Motor neuron (in vitro differentiated cells): ENCODE data around the gene CARMIL3. TPM values are rescaled to one million over a fixed set of nuclear protein-coding genes. Genes with fewer than 3 reads are reported as not detected.

ENCODE experiments used
- ATAC-seq, 8 experiments: fragments of 200-7000 bp; cut with Tn5 transposase; replicated peaks in 6 of 8; 2 replicates each; pipeline ENCODE4 v1.8.0; 2021; ENCODE audit warnings: mild to moderate bottlenecking in 8 of 8, moderate library complexity in 8 of 8
- H3K27ac ChIP-seq, 2 donors: fragments of 250-450 bp; sonication (Bioruptor Pico); 2 replicates each; pipeline ENCODE4 v1.9.0; 2021; ENCODE audit warnings: antibody characterized with exemption in 2 of 2, mild to moderate bottlenecking in 2 of 2, moderate library complexity in 1 of 2
- H3K4me1 ChIP-seq, 2 donors: fragments of 250-450 bp; sonication (Bioruptor Pico); replicated peaks in 1 of 2; 2 replicates each; pipeline ENCODE4 v1.6.1; 2021; ENCODE audit warnings: antibody characterized with exemption in 2 of 2, mild to moderate bottlenecking in 2 of 2, moderate library complexity in 1 of 2
- H3K4me3 ChIP-seq, 5 donors: fragments of 250-450 bp; sonication (Bioruptor Pico); 2 replicates each; pipeline ENCODE4 v1.9.0; 2021; ENCODE audit warnings: antibody characterized with exemption in 5 of 5, mild to moderate bottlenecking in 5 of 5, moderate library complexity in 4 of 5
- WGBS, 10 experiments: fragments of 450-650 bp; shearing (Covaris generic); methylation state at CpG; one replicate each; pipeline ENCODE4 v1.0.0; 2022; 5-methylcytosine and 5-hydroxymethylcytosine counted together
- in situ Hi-C, 9 experiments: fragments of 400-800 bp; cut with MboI; loops; one replicate each; pipeline ENCODE4 v1.15.0; 2021; ENCODE audit warnings: low sequenced_read_pairs in 9 of 9, low pct_unique_long_range_greater_than_20kb in 2 of 9; ENCODE audit not compliant: unreplicated experiment in 9 of 9
- total RNA-seq, 8 experiments: library from RNA; unstranded; fragments of 300-600 nt; gene quantifications; 2 replicates each; pipeline versions ENCODE4 v1.2.3 to v1.2.4, GENCODE V29; 2022

CARMIL3 gene
- total RNA-seq, 8 experiments from 2014 or later = 3.7 to 44.7 (median 25.6) TPM

DNA sequence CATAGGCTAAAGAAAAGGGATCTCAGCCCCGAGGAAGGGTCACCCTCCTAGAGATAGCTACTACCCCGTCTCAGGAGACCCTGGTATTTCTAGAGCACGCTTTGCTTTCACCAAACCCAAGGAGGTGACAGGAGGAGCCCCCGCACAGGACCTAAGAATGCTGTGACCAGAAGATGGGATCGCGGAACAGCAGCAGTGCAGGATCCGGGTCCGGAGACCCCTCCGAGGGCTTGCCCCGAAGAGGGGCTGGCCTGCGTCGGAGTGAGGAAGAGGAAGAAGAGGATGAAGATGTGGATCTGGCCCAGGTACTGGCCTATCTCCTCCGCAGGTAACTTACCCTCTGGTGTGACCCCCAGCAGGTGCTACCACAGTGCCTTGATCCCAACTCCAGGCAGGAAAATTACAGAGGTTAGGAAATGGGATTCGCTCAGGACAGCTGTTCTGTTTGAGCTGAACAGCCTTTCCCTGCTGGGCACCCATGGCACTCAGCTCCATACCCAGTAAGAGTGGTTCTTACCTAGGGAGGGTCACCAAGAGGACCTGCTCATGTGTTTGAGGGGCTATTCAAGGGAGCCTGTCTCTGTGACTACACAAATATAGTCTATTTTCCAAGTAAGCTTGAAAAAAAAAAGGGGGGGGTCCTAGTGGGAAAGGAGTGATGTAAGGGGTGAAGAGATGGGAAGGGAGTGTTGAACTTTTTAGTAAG lies 63.8 kb downstream of the CARMIL3 start:
- ATAC-seq = no peak
- peak overlapping the region; percentile 43 to 64 (median 58) for H3K4me3 ChIP-seq
- WGBS, 10 experiments = 0 to 7% (median 0%) methylated on average over 2 to 11 of the region's 14 CpGs; no CpG with 5 or more reads in 4 of the 10 experiments
- peak overlapping the region in 1 of 2 donors; percentile 20 for H3K27ac ChIP-seq
- peaks cover 6 to 8% of the 10 kb centered on the region in 2 donors for H3K4me1 ChIP-seq
- in situ Hi-C loops = no loop called here

DNA sequence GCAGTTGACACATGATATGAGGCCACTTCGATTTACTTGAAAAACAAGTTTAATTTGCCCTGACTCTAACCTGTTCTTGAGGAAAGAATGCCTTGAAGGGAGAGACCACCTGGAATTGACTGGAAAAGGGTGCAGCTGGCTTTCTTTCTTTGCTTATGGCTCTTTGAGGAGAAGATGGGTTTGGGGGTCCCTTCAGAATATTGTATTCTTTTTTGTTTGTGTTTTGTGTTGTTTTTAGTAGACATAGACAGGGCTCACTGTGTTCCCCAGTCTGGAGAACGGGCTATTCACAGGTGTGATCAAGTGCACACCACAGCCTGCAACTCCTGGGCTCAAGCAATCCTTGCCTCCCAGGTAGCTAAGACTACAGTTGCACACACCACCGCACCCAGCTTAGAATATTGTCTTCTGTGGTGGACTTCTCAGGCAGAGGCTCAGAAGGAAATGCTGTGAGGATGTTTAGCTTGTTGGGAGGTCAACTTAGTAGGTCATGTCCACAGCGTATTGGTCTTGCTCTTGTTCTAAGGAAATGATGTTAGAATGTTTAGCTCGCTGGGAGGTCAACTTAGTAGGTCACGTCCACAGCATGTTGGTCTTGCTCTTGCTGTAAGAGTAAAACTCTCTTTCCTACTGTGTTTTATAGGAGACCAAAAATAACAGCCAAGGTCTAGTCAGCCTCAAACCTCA lies 64.5 kb downstream of the CARMIL3 start:
- Histone ChIP-seq H3K27ac (no peak overlapping the region), H3K4me1 (peaks cover 6 to 8% of the 10 kb centered on the region in 2 donors), H3K4me3 (peak overlapping the region in 4 of 5 donors; percentile 43 to 64 (median 56))
- no peak for ATAC-seq
- 67 to 100% (median 91%) methylated on average over 1 to 6 of the region's 6 CpGs; no CpG with 5 or more reads in 4 of the 10 experiments for WGBS, 10 experiments
- in situ Hi-C loops = no loop called here

DNA sequence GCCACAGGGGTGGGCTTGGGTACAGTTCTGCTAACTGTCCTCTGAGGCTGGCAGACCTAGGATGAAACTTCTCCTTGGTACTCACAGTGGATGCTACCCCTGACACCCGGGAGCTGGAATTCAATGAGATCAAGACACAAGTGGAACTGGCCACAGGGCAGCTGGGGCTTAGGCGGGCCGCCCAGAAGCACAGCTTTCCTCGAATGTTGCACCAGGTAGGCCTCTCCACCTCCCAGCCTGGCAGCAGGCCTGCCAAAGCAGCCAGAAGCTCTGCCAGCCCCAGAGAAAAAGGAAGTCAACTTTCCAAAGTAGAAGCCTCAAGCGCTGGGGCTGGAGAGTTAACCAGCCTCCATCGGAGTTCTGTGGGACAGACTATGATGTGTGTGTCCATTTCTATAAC lies 65.4 kb downstream of the CARMIL3 start:
- WGBS, 10 experiments = 80 to 100% (median 87%) methylated on average over 1 to 6 of the region's 6 CpGs; no CpG with 5 or more reads in 5 of the 10 experiments
- in situ Hi-C loops = no loop called here
- H3K4me1 ChIP-seq = peaks cover 6 to 8% of the 10 kb centered on the region in 2 donors
- H3K27ac ChIP-seq = no peak overlapping the region
- no peak overlapping the region for H3K4me3 ChIP-seq
- no peak for ATAC-seq

Other genes starting within 250 kb of the CARMIL3 start
- gene DHRS4, start 98.2 kb upstream of the CARMIL3 start, total RNA-seq = 10 to 100 TPM in 4 of 8 experiments, 1 to 10 TPM in 4; 3.3 to 91.0 (median 12.7) TPM
- gene DHRS4L2, start 63.1 kb upstream of the CARMIL3 start, total RNA-seq = 10 to 100 TPM in 3 of 8 experiments, 1 to 10 TPM in 5; 2.2 to 38.3 (median 7.0) TPM
- gene CPNE6, start 19.6 kb downstream of the CARMIL3 start, total RNA-seq = 1 to 10 TPM in 4 of 8 experiments, under 1 TPM in 4; 0.54 to 3.3 (median 1.2) TPM
- 10 to 100 TPM in 7 of 8 experiments, 1 to 10 TPM in 1; 7.6 to 66.5 (median 33.2) TPM for gene PCK2, start 42.3 kb downstream of the CARMIL3 start, total RNA-seq
- 10 to 100 TPM; 43.1 to 80.7 (median 52.6) TPM for gene DCAF11, start 62.8 kb downstream of the CARMIL3 start, total RNA-seq
- 1 to 10 TPM; 1.1 to 2.6 (median 2.1) TPM for gene NRL, start 62.9 kb downstream of the CARMIL3 start, total RNA-seq
- gene FITM1, start 78.7 kb downstream of the CARMIL3 start, total RNA-seq = 1 to 10 TPM in 2 of 8 experiments, under 1 TPM in 5, not detected in 1; 0.27 to 2.2 (median 0.83) TPM
- 100 to 1,000 TPM in 4 of 8 experiments, 10 to 100 TPM in 4; 40.1 to 318 (median 102) TPM for gene PSME1, start 84.2 kb downstream of the CARMIL3 start, total RNA-seq
- 10 to 100 TPM; 16.7 to 41.2 (median 26.0) TPM for gene EMC9, start 89.6 kb downstream of the CARMIL3 start, total RNA-seq
- 100 to 1,000 TPM in 5 of 8 experiments, 10 to 100 TPM in 3; 77.2 to 504 (median 129) TPM for gene PSME2, start 94.6 kb downstream of the CARMIL3 start, total RNA-seq
- 10 to 100 TPM; 35.0 to 79.5 (median 46.3) TPM for gene RNF31, start 95.5 kb downstream of the CARMIL3 start, total RNA-seq
- 100 to 1,000 TPM in 2 of 8 experiments, 10 to 100 TPM in 4, 1 to 10 TPM in 2; 6.6 to 151 (median 34.7) TPM for gene IRF9, start 109.3 kb downstream of the CARMIL3 start, total RNA-seq
- 10 to 100 TPM in 6 of 8 experiments, 1 to 10 TPM in 2; 2.6 to 41.2 (median 23.5) TPM for gene REC8, start 120.1 kb downstream of the CARMIL3 start, total RNA-seq
- gene IPO4, start 136.8 kb downstream of the CARMIL3 start, total RNA-seq = 10 to 100 TPM; 17.4 to 90.0 (median 39.8) TPM
- 10 to 100 TPM; 17.6 to 53.1 (median 30.8) TPM for gene TM9SF1, start 143.4 kb downstream of the CARMIL3 start, total RNA-seq
- gene TSSK4, start 153.7 kb downstream of the CARMIL3 start, total RNA-seq = 10 to 100 TPM in 1 of 8 experiments, 1 to 10 TPM in 7; 1.8 to 10.1 (median 3.4) TPM
- 10 to 100 TPM; 48.4 to 76.0 (median 55.8) TPM for gene CHMP4A, start 161.5 kb downstream of the CARMIL3 start, total RNA-seq
- gene MDP1, start 164.1 kb downstream of the CARMIL3 start, total RNA-seq = 10 to 100 TPM; 12.1 to 38.8 (median 27.0) TPM
- 100 to 1,000 TPM; 180 to 362 (median 267) TPM for gene NEDD8, start 180.4 kb downstream of the CARMIL3 start, total RNA-seq
- gene GMPR2, start 180.9 kb downstream of the CARMIL3 start, total RNA-seq = 10 to 100 TPM; 46.7 to 87.8 (median 69.0) TPM
- gene TINF2, start 190.6 kb downstream of the CARMIL3 start, total RNA-seq = 10 to 100 TPM; 33.4 to 54.3 (median 44.4) TPM
- 1 to 10 TPM in 7 of 8 experiments, under 1 TPM in 1; 0.92 to 4.7 (median 2.1) TPM for gene TGM1, start 211.2 kb downstream of the CARMIL3 start, total RNA-seq
- gene RABGGTA, start 219.6 kb downstream of the CARMIL3 start, total RNA-seq = 10 to 100 TPM; 13.3 to 28.0 (median 19.6) TPM
- 10 to 100 TPM; 11.4 to 26.5 (median 16.4) TPM for gene DHRS1, start 247.8 kb downstream of the CARMIL3 start, total RNA-seq
- gene NOP9, start 247.8 kb downstream of the CARMIL3 start, total RNA-seq = 10 to 100 TPM; 13.5 to 32.8 (median 16.6) TPM